ENCODE results near the gene SLC9A3.
"Not testable (repeated sequence)": the region's sequence is repeated elsewhere in the genome, so short reads cannot be mapped to it uniquely, and the experiment has no call there.

The SLC9A3 gene

GRCh38 chr5:524234-524972 is at the start of gene SLC9A3:
Gene SLC9A3 (minus strand): TSS chr5:524449.
- no peak for DNase-seq

DNA sequence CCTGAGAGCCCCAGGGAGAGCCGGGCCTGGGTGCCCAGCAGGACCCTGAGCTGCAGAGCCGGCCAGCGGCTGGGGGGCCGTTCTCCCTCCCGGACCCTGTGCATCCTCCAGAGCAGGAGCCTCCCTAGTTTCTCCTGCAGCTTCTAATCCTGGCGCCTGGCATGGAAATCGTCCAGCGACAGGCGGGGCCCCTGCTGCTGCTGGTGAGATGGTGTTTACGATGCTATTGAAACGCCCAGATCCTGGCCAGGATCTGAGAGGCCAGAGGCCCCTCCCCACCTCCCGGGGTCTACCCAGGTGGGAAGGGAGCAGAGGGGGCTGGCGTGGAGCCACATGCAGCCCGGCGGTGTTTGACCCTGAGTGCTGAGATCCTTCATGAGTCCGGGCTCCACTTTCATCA is 49.7 kb upstream of the SLC9A3 start:
- DNase-seq, result no peak

- no peak for DNase-seq
These were observed 49.0 kb upstream of the SLC9A3 start for GRCh38 chr5:573206-573605.

DNA sequence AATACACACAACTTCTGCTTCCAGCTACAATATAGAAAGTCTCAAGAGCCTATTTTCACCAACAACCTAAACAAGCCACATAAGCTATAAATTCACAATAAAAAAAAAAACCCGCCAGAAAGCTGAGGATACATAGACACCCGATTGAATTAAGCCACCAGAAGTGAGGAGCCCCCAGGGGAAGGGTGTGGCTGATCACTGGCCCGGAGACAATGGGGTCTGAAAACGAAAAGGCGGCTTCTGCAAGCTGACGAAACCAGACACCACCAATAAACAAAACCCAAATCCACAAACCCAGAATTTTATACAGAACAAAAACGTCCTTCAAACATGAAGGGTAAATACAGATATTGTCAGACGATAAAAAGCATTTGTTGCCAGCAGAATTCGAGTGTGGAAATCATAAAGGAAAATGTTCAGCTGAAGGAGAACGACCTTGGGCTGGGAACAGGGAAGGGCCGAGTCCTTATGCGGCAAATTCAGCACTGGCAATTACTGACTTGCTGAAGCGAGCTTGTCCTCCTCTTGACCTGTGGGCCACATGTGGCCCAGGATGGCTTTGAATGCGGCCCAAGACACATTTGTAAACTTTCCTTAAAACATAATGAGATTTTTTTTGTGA is 48.3 kb upstream of the SLC9A3 start:
- peak; percentile 37 for DNase-seq

GRCh38 chr5:571791-572190 is 47.5 kb upstream of the SLC9A3 start:
- DNase-seq, result no peak

DNA sequence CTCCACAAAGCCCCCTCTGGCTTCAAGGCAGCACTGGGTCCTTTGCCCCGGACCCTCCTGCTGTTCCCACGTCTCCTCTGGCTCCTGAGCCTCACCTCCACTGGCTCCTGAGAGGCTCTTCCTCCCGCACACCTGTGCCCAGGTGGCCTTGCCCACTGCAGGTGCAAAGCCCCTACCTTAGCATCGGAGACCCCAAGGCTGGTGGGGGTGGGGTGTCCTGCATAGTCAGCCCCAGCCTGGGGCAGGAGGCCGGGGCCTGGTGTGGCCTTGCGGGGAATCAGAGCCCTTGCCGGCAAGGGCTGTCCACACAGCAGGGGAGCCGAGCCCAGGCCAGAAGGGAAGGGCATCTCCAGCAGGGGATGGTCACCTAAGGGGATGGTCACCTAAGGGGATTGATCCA is 46.6 kb upstream of the SLC9A3 start:
- no peak for DNase-seq

- DNase-seq, result no peak
These were observed 46.2 kb upstream of the SLC9A3 start for GRCh38 chr5:570446-570845.

- no peak for DNase-seq
These were observed 45.7 kb upstream of the SLC9A3 start for GRCh38 chr5:569868-570361.

- no peak for DNase-seq
These were observed 45.2 kb upstream of the SLC9A3 start for GRCh38 chr5:569358-569867.

DNA sequence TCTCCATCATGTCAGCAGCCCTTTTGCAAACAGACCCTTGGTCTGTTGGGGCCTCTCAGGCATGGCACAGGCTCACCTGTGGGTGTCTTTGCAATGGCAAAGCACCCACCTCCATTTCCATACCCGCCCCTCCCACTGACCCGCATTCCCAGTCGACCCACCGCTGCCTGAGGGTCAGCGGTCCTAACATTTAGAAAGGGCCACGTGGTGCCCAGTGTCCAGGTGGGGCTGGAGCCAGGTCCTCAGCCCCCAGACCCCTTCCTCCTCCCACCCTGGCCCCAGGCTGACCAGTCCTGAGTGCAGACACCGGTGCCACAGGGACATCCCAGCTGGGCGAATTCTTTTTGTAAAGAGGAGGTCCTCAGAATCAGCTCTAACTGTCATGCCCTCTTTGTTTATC is 44.6 kb upstream of the SLC9A3 start:
- no peak for DNase-seq

DNA sequence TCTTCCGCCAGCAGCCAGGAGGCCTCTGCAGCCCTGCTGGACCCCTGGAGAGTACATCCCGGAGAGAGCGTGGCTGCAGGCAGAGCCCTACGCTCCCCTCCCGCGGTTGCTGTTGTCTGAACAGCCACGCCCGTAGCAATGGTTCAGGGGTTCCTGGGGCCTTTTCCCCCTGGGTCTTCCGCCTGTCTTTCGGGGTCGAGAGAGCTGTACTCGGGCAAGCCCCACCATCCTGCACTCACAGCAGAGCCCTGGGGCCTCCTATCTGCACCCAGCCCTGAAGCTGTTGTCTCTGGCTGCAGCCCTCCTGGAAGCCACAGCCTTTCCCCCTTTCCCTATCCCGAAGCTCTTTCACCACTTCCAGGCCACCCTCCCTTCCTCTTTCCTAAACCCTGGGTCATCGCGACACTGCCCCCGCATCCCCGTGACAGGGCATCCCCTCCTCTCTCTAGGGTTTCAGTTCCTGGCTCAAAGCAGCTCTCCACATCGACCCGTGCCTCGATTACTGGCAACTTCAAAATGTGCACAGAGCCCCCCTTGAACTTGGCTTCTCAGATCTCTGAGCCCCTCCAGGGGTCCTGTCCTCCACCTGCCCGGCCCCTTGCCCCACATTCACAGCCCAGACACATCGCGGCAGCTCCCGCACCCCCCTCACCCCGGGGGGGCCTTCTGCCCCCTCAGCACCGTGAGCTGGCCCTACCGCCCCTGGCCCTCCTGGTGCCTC is 44.0 kb upstream of the SLC9A3 start:
- no peak for DNase-seq

DNA sequence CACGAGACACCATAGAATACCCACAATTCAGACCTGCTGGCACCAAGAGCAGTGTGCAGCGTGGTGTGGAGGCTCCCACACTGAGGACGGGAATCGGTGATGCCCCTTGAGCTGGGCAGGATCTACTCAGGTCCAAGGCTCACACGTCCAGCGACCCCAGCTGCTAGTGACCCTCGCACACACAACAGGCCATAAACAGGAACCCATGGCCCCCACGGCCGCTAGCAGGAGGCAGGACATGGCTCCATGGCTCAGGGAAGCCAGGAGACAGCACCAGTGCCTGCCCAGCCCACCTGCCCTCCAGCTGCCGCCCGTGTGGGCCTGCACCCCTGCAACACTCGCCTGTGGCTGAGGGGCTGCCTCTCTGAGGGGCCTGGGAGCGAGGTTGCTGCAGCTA is 43.4 kb upstream of the SLC9A3 start:
- DNase-seq, result no peak

DNA sequence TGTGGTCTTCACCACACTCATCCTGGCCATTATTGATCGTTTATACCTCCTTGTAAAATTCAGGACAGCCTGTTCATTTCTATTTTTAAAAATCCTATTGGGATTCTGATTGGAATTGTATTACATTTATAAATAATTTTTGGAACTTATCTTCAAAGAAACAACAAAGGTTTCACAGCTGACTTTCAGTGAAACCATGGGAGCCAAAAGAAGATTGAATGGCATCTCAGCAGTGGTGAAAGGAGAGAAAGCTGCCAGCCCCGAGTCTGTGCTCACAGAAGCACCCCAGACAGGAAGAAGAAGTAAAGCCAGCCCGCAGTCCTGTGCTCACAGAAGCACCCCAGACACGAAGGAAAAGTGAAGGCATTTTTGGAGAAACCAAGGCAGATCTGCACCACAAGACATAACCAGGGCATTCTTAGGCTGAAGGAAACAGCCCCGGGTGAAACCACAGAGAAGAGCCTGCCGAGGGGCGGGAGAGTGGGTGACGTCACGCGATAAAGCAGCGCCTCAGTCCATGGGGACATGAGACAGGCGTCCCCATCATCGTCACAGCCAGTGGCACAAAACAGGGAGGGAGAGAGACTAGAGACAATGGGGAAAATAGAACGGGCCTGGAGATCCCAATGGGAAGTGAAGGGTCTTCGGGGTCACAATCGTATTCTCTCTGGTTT is 42.5 kb upstream of the SLC9A3 start:
- no peak for DNase-seq

GRCh38 chr5:565782-566440 is 41.7 kb upstream of the SLC9A3 start:
- DNase-seq, result no peak

DNA sequence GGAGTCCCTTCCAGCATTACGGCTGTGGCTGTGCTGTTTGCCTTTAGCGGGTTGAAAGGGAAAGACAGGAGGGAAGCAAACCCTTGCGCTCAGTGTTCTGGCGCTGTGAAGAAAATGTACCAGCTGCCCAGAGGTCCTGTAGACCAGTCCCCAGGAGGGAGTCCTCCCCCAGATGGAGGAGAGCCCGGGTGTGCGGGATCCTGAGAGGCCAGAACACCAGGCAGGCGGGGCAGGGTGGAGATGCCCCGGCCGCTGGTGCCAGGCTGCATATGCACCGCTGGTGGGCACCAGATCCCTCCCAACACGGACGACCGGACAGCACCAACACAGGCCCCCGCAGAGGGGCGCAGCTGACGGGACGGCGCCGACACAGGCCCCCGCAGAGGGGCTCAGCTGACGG is 37.2 kb upstream of the SLC9A3 start:
- DNase-seq, result no peak

DNA sequence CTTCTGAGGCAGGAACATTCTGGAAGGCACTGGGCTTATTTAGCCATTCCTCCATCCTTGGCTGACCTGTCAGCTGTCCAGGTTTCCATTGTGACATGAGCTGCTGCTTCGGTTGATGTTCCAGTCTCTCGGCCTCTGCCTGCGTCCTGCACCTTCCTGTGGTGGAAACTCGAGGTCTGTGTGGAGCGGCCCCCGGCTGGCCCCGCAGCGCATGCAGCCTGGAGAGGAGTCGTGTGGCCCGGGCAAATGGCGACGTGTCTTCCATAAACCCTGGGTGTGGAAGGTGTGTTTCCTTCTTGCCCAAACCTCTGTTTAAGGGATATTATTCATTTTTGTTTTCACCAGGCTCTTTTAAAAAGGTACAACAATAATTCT is 36.5 kb upstream of the SLC9A3 start:
- no peak for DNase-seq

DNA sequence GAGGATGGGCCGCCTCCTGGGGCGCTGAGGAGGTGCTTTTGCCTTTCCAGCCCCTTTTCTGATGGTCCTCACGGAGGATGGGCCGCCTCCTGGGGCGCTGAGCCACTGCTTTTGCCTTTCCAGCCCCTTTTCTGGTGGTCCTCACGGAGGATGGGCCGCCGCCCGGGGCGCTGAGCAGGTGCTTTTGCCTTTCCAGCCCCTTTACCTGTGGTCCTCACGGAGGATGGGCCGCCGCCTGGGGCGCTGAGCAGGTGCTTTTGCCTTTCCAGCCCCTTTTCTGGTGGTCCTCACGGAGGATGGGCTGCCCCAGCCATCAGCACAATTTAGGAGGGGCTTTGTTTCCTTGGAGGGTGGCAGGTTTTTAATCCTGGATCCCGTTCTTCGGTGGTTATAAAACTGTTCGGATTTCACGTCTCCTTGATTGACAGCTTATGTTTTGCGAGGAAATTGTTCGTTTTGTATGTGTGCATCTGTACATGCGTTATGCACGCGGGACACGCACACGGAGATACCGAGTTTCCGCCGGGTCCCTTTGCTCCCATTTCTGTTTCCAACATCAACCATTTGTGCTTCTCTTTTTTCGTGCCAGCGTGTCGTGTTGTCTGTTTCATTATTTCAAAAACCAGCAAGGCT is 34.7 kb upstream of the SLC9A3 start:
- no peak for DNase-seq

DNA sequence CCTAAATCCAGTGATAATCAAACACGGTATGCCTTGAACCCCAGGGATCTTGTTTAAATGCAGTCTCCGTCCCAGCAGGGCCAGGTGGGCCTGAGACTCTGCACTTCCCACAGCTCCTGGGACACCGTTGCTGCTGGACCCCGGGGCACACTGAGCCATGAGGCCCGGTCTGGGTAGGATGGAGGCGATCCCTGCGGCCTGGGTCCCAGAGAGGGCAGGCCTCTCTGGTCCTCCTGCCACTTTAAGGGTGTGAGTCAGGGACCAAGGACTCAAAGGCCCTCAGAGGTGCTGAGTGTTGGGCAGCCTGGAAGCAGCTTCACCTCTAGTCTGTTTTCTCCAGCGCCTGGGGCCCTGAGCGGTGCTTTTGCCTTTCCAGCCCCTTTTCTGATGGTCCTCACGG is 34.1 kb upstream of the SLC9A3 start:
- DNase-seq, result no peak

- DNase-seq, result not testable (repeated sequence)
These were observed 33.7 kb upstream of the SLC9A3 start for GRCh38 chr5:557917-558316.

- DNase-seq, result no peak
These were observed 32.7 kb upstream of the SLC9A3 start for GRCh38 chr5:556909-557441.

DNA sequence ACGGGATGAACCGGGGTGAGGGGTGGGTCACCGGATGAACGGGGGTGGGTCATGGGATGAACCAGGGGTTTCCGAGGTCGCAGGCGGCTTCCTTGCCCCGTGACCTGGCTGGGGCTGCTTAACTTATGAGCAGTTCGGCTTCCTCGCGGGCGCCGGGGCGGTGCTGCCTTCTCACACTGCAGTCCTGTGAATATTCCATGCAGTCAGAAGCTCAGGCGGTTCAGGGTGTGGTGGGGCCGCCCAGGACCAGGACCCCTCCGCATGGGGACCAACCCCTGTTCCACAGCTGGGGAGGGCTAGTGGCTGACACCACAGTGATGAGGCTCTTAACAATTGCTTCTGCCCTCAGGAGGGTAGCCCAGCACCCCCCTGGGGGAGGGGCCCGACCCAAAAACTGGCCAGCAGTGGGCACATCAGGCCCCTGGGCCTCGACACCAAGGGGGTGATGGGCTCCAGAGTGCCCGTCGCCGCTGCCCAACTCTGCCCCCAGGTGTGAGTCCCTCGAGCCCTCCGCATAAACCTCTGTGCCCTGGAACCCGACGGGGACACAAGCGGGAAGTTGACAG is 30.9 kb upstream of the SLC9A3 start:
- DNase-seq, result no peak

Measured in NCI-H1105 treated with DMSO at 0.1 percent for 48 hours (cell line).